B cell (primary cell): ENCODE data around the gene GIGYF2. TPM values are rescaled to one million over a fixed set of nuclear protein-coding genes. Genes with fewer than 3 reads are reported as not detected.

Experiments
- ATAC-seq: fragments of 200-7000 bp; cut with Tn5 transposase; one replicate; pipeline ENCODE4 v1.10.0; 2021; ENCODE audit warnings: low read depth, mild to moderate bottlenecking, moderate number of reproducible peaks, moderate library complexity
- CTCF ChIA-PET: fragments of 350-600 bp; sonication (Branson Sonifier 250); formaldehyde crosslinking; loops from one replicate; lab custom pipeline; 2021; ENCODE audit warnings: antibody characterized with exemption, inconsistent platforms; lab: Charles Lee
- POLR2A ChIA-PET: fragments of 350-600 bp; sonication (Branson Sonifier 250); formaldehyde crosslinking; loops from one replicate; lab custom pipeline; 2021; ENCODE audit warnings: antibody characterized with exemption; lab: Charles Lee
- DNase-seq: peaks from one replicate; pipeline ENCODE4 v3.0.0; 2013
- H2AFZ ChIP-seq: 2 replicates; pipeline ENCODE4 v1.6.1; 2012; ENCODE audit warnings: mild to moderate bottlenecking, low read depth, low read length; ENCODE audit not compliant: insufficient read depth, poor library complexity, severe bottlenecking
- H3K27ac ChIP-seq, 2 donors: 1 replicate in 1 of 2; 2 replicates in 1 of 2; pipeline ENCODE4 v1.5.1; 2012 to 2013; ENCODE audit warnings: low read length in 2 of 2, mild to moderate bottlenecking in 2 of 2, moderate library complexity in 1 of 2
- H3K27me3 ChIP-seq, 4 experiments: fragments of 200-600 bp in 1 of 4; sonication (generic) in 1 of 4; replicated peaks in 1 of 4; 1 replicate in 2 of 4; 2 replicates in 2 of 4; pipeline versions ENCODE4 v1.6.1 to v1.7.0; 2013 to 2016; ENCODE audit warnings: low read length in 3 of 4, mild to moderate bottlenecking in 2 of 4, mixed read lengths in 1 of 4, moderate library complexity in 1 of 4; ENCODE audit not compliant: insufficient read depth in 4 of 4, control insufficient read depth in 3 of 4; ENCODE audit errors: control extremely low read depth in 1 of 4
- H3K36me3 ChIP-seq, 2 experiments: replicated peaks in 1 of 2; 1 replicate in 1 of 2; 2 replicates in 1 of 2; pipeline versions ENCODE4 v1.6.1 to v1.7.1; 2013; ENCODE audit warnings: low read length in 1 of 2; ENCODE audit not compliant: insufficient read depth in 2 of 2, control insufficient read depth in 1 of 2; ENCODE audit errors: control extremely low read depth in 1 of 2, extremely low read depth in 1 of 2
- H3K4me1 ChIP-seq, 2 donors: fragments of 200-600 bp in 1 of 2; sonication (generic) in 1 of 2; 1 replicate in 1 of 2; 2 replicates in 1 of 2; pipeline versions ENCODE4 v1.5.1 to v1.6.1; 2013 to 2017; ENCODE audit warnings: low read length in 2 of 2; ENCODE audit not compliant: control insufficient read depth in 2 of 2, insufficient read depth in 2 of 2
- H3K4me2 ChIP-seq: replicated peaks from 2 replicates; pipeline ENCODE3; 2012; ENCODE audit warnings: mild to moderate bottlenecking, low read depth, low read length; ENCODE audit not compliant: poor library complexity, severe bottlenecking
- H3K4me3 ChIP-seq, 5 experiments: fragments of 200-600 bp in 1 of 5; sonication (generic) in 1 of 5; 1 replicate in 3 of 5; 2 replicates in 2 of 5; pipeline versions ENCODE4 v1.5.1 to v1.7.0; 2011 to 2016; ENCODE audit warnings: low read length in 4 of 5, mild to moderate bottlenecking in 4 of 5, low read depth in 2 of 5, control low read depth in 1 of 5, moderate library complexity in 1 of 5; ENCODE audit not compliant: insufficient read depth in 1 of 5; ENCODE audit errors: control extremely low read depth in 1 of 5, extremely low read depth in 1 of 5
- H3K79me2 ChIP-seq: fragments of 200-600 bp; sonication (generic); one replicate; pipeline ENCODE4 v1.6.0; 2016; ENCODE audit warnings: low read length; ENCODE audit not compliant: control insufficient read depth, insufficient read depth
- H3K9ac ChIP-seq: fragments of 200-600 bp; sonication (generic); 2 replicates; pipeline ENCODE4 v1.6.1; 2017; ENCODE audit warnings: mild to moderate bottlenecking, low read length, moderate library complexity
- H3K9me3 ChIP-seq, 3 donors: one replicate each; pipeline versions ENCODE4 v1.6.1 to v1.7.1; 2013; ENCODE audit warnings: low read length in 2 of 3; ENCODE audit not compliant: control insufficient read depth in 2 of 3, insufficient read depth in 1 of 3; ENCODE audit errors: control extremely low read depth in 1 of 3
- H4K20me1 ChIP-seq: 2 replicates; pipeline ENCODE4 v1.6.0; 2012; ENCODE audit warnings: mild to moderate bottlenecking, low read length; ENCODE audit not compliant: insufficient read depth, control insufficient read depth, poor library complexity, severe bottlenecking
- H3K27ac Mint-ChIP-seq: one replicate; pipeline ENCODE4 v1.8.0; 2021; ENCODE audit warnings: mixed read lengths
- H3K27me3 Mint-ChIP-seq: one replicate; pipeline ENCODE4 v1.8.0; 2021; ENCODE audit warnings: mixed read lengths
- H3K4me1 Mint-ChIP-seq: one replicate; pipeline ENCODE4 v1.8.0; 2021; ENCODE audit warnings: mixed read lengths
- H3K4me3 Mint-ChIP-seq: one replicate; pipeline ENCODE4 v1.8.0; 2021; ENCODE audit warnings: mixed read lengths
- H3K9me3 Mint-ChIP-seq: one replicate; pipeline ENCODE4 v1.8.0; 2022; ENCODE audit warnings: mixed read lengths; ENCODE audit not compliant: insufficient read depth
- EZH2 ChIP-seq: IDR thresholded peaks from 2 replicates; pipeline ENCODE4 v1.6.1; 2012; ENCODE audit warnings: borderline replicate concordance, low read depth, mild to moderate bottlenecking, moderate library complexity, low read length; ENCODE audit not compliant: insufficient read depth, poor library complexity, severe bottlenecking
- WGBS: methylation state at CpG from one replicate; pipeline ENCODE4 v1.1.5; 2013; ENCODE audit warnings: missing lambda C conversion rate; ENCODE audit not compliant: insufficient coverage; 5-methylcytosine and 5-hydroxymethylcytosine counted together
- intact Hi-C: fragments of 100-400 bp; cut with micrococcal nuclease; formaldehyde crosslinking; loops from one replicate; pipeline ENCODE4 v1.10.0; 2022
- polyA plus RNA-seq: library from polyadenylated mRNA; depleted of rRNA; stranded (reverse); fragments of >200 nt; gene quantifications from 2 replicates; pipeline ENCODE4 v1.2.3, GENCODE V29; 2012
- total RNA-seq, 2 donors: library from RNA; stranded (reverse); fragments of 120-200 nt in 1 of 2; gene quantifications; 1 replicate in 1 of 2; 2 replicates in 1 of 2; pipeline versions ENCODE4 v1.2.3 to v1.2.4, GENCODE V29; 2013 to 2022
- TF ChIP-seq, protein P1 (sequence below): fragments of 200-600 bp; IDR thresholded peaks from one replicate; pipeline ENCODE4 v1.8.0; 2022; ENCODE audit warnings: antibody characterized with exemption, mild to moderate bottlenecking

Gene GIGYF2
- total and polyA plus RNA-seq, 2 donors (not counting 1 experiment from before 2014, with no cell fraction given) = 7.2 to 108 TPM

GRCh38 chr2:232809349-232810124 lies 112.4 kb downstream of the GIGYF2 start:
- 100% methylated on average over 2 of the region's 5 CpGs for WGBS
- Histone ChIP-seq H3K27me3 (no peaks in the 10 kb centered on the region), H2AFZ (no peak overlapping the region), H3K36me3 (peaks cover 17 to 77% of the 10 kb centered on the region in 2 experiments), H4K20me1 (no peaks in the 10 kb centered on the region), H3K4me1 (no peaks in the 10 kb centered on the region), H3K9ac (no peak overlapping the region), H3K27ac (no peak overlapping the region), H3K79me2 (peaks cover 5% of the 10 kb centered on the region), H3K4me2 (no peak overlapping the region), H3K4me3 (no peak overlapping the region), H3K9me3 (peaks cover 0 to 1% (median 0%) of the 10 kb centered on the region in 3 donors)
- ChIA-PET POLR2A (no interaction called here), CTCF (interaction anchor here (1.0 to 2.4 kb wide), 4 partner anchors 12 to 594 kb away, joined by 3 to 8 read pairs (median 3); partner anchors contain the start of gene ATG16L1)
- Mint-ChIP-seq H3K4me3 (no peak overlapping the region), H3K9me3 (no peaks in the 10 kb centered on the region), H3K27me3 (no peaks in the 10 kb centered on the region), H3K27ac (no peak overlapping the region), H3K4me1 (no peaks in the 10 kb centered on the region)
- no peak for ATAC-seq
- DNase-seq = no peak
- intact Hi-C loops = no loop called here
- TF ChIP-seq, protein P1, sequence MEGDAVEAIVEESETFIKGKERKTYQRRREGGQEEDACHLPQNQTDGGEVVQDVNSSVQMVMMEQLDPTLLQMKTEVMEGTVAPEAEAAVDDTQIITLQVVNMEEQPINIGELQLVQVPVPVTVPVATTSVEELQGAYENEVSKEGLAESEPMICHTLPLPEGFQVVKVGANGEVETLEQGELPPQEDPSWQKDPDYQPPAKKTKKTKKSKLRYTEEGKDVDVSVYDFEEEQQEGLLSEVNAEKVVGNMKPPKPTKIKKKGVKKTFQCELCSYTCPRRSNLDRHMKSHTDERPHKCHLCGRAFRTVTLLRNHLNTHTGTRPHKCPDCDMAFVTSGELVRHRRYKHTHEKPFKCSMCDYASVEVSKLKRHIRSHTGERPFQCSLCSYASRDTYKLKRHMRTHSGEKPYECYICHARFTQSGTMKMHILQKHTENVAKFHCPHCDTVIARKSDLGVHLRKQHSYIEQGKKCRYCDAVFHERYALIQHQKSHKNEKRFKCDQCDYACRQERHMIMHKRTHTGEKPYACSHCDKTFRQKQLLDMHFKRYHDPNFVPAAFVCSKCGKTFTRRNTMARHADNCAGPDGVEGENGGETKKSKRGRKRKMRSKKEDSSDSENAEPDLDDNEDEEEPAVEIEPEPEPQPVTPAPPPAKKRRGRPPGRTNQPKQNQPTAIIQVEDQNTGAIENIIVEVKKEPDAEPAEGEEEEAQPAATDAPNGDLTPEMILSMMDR = no peak
- no peak for TF ChIP-seq EZH2

DNA sequence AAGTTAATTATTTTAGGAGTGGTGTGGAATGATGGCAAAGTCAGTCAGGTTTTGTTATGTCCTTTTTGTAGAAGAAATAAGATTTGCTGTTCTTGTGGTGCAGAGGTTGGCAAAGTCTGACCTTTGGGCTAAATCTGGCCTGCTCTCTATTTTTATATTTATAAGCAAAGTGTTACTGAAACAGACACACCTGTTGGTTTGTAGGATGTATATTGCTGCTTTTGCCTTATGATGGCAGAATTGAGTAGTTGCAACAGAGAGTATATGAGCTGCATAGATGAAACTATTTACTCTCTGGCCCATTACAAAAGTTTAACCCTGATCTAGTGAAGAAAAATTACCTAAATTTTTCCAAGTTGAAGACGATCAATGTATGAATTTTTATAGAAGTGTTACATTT lies 113.3 kb downstream of the GIGYF2 start:
- TF ChIP-seq, protein P1 = no peak
- TF ChIP-seq EZH2 = no peak
- no peaks in the 10 kb centered on the region for H4K20me1 ChIP-seq
- H3K27me3 Mint-ChIP-seq = no peaks in the 10 kb centered on the region

More for the DNA sequence above, 113.3 kb downstream of the GIGYF2 start:
- Histone ChIP-seq H3K4me1 (no peaks in the 10 kb centered on the region), H3K4me3 (no peak overlapping the region), H3K27me3 (no peaks in the 10 kb centered on the region), H3K36me3 (peaks cover 21 to 80% of the 10 kb centered on the region in 2 experiments), H3K9ac (no peak overlapping the region), H3K27ac (no peak overlapping the region), H2AFZ (no peak overlapping the region), H3K9me3 (no peaks in the 10 kb centered on the region), H3K4me2 (no peak overlapping the region), H3K79me2 (peaks cover 1% of the 10 kb centered on the region)
- no peaks in the 10 kb centered on the region for H3K4me1 Mint-ChIP-seq
- no CpG with 5 or more reads among the region's 1 CpG for WGBS
- H3K9me3 Mint-ChIP-seq = no peaks in the 10 kb centered on the region
- intact Hi-C loops = no loop called here
- POLR2A ChIA-PET = no interaction called here
- ATAC-seq (no peak), DNase-seq (no peak)
- no peak overlapping the region for H3K27ac Mint-ChIP-seq
- H3K4me3 Mint-ChIP-seq = no peak overlapping the region
- CTCF ChIA-PET = interaction anchor here (0.6 to 1.1 kb wide), 3 partner anchors 13 to 593 kb away, joined by 3 read pairs; no protein-coding TSS in a partner anchor
